Measurements from ENCODE around the gene PNMT. TPM values are rescaled to one million over a fixed set of nuclear protein-coding genes. Genes with fewer than 3 reads are reported as not detected.

Gene PNMT
- total and polyA plus RNA-seq, 2 of the 13 experiments (the other 11 are each of a cell fraction or from before 2014, with no cell fraction given) = 0.25 TPM; not detected in 1

DNA sequence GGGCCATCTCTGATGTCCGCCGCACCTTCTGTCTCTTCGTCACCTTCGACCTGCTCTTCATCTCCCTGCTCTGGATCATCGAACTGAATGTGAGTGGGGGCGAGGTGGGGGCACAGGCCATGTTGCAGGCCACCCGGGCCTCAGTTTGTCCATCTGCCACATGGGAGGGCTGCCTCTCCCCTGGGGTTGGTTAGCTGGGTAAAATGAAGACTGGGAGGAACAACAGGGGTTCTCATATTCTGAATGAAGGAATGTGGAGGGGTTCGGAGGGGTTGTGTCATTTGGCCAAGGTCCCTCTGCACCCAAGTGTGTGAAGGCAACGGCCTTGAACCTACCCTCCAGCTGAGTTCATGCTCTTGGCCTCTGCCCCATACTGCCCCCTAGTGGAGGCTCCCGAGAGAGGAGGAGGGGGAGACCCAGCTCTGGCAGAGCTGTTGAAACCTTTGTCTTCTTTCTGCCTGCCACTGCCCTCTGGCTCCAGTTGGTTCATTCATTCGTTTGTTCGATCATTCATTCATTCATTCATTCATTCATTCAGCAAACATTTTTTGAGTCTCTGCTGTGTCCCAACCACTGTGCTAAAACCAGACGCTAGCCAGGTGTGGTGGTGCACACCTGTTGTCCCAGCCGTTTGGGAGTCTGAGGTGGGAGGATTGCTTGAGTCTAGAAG lies 14.5 kb upstream of the PNMT start (continued):
- TF ChIP-seq, protein P1, sequence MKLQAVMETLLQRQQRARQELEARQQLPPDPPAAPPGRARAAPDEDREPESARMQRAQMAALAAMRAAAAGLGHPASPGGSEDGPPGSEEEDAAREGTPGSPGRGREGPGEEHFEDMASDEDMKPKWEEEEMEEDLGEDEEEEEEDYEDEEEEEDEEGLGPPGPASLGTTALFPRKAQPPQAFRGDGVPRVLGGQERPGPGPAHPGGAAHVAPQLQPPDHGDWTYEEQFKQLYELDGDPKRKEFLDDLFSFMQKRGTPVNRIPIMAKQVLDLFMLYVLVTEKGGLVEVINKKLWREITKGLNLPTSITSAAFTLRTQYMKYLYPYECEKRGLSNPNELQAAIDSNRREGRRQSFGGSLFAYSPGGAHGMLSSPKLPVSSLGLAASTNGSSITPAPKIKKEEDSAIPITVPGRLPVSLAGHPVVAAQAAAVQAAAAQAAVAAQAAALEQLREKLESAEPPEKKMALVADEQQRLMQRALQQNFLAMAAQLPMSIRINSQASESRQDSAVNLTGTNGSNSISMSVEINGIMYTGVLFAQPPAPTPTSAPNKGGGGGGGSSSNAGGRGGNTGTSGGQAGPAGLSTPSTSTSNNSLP (IDR thresholded peaks at IDR 0.05; ENCODE audit: low read depth, low read length) = no peak
- TF ChIP-seq ZBTB7A (CRISPR knock-in tag; IDR thresholded peaks at IDR 0.05) = peak; percentile 60; the same call in 1 of the 2 replicates
- TF ChIP-seq, protein P2, sequence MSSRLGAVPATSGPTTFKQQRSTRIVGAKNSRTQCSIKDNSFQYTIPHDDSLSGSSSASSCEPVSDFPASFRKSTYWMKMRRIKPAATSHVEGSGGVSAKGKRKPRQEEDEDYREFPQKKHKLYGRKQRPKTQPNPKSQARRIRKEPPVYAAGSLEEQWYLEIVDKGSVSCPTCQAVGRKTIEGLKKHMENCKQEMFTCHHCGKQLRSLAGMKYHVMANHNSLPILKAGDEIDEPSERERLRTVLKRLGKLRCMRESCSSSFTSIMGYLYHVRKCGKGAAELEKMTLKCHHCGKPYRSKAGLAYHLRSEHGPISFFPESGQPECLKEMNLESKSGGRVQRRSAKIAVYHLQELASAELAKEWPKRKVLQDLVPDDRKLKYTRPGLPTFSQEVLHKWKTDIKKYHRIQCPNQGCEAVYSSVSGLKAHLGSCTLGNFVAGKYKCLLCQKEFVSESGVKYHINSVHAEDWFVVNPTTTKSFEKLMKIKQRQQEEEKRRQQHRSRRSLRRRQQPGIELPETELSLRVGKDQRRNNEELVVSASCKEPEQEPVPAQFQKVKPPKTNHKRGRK (CRISPR knock-in tag; IDR thresholded peaks at IDR 0.05) = no peak
- TF ChIP-seq, protein P3, sequence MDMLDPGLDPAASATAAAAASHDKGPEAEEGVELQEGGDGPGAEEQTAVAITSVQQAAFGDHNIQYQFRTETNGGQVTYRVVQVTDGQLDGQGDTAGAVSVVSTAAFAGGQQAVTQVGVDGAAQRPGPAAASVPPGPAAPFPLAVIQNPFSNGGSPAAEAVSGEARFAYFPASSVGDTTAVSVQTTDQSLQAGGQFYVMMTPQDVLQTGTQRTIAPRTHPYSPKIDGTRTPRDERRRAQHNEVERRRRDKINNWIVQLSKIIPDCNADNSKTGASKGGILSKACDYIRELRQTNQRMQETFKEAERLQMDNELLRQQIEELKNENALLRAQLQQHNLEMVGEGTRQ (IDR thresholded peaks at IDR 0.05; ENCODE audit: low read depth, low read length) = no peak
- TF ChIP-seq, protein P3 (CRISPR knock-in tag; IDR thresholded peaks at IDR 0.05; ENCODE audit: borderline replicate concordance) = no peak
- TF ChIP-seq SP1 (IDR thresholded peaks at IDR 0.05) = no peak
- peak; percentile 17; the same call in 1 of the 2 replicates for TF ChIP-seq SP1 (CRISPR knock-in tag; IDR thresholded peaks at IDR 0.05)
- no peak for TF ChIP-seq ZNF709 (CRISPR knock-in tag; IDR thresholded peaks at IDR 0.05)
- TF ChIP-seq, protein P4, sequence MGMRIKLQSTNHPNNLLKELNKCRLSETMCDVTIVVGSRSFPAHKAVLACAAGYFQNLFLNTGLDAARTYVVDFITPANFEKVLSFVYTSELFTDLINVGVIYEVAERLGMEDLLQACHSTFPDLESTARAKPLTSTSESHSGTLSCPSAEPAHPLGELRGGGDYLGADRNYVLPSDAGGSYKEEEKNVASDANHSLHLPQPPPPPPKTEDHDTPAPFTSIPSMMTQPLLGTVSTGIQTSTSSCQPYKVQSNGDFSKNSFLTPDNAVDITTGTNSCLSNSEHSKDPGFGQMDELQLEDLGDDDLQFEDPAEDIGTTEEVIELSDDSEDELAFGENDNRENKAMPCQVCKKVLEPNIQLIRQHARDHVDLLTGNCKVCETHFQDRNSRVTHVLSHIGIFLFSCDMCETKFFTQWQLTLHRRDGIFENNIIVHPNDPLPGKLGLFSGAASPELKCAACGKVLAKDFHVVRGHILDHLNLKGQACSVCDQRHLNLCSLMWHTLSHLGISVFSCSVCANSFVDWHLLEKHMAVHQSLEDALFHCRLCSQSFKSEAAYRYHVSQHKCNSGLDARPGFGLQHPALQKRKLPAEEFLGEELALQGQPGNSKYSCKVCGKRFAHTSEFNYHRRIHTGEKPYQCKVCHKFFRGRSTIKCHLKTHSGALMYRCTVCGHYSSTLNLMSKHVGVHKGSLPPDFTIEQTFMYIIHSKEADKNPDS (CRISPR knock-in tag; IDR thresholded peaks at IDR 0.05) = no peak
- TF ChIP-seq, protein P5, sequence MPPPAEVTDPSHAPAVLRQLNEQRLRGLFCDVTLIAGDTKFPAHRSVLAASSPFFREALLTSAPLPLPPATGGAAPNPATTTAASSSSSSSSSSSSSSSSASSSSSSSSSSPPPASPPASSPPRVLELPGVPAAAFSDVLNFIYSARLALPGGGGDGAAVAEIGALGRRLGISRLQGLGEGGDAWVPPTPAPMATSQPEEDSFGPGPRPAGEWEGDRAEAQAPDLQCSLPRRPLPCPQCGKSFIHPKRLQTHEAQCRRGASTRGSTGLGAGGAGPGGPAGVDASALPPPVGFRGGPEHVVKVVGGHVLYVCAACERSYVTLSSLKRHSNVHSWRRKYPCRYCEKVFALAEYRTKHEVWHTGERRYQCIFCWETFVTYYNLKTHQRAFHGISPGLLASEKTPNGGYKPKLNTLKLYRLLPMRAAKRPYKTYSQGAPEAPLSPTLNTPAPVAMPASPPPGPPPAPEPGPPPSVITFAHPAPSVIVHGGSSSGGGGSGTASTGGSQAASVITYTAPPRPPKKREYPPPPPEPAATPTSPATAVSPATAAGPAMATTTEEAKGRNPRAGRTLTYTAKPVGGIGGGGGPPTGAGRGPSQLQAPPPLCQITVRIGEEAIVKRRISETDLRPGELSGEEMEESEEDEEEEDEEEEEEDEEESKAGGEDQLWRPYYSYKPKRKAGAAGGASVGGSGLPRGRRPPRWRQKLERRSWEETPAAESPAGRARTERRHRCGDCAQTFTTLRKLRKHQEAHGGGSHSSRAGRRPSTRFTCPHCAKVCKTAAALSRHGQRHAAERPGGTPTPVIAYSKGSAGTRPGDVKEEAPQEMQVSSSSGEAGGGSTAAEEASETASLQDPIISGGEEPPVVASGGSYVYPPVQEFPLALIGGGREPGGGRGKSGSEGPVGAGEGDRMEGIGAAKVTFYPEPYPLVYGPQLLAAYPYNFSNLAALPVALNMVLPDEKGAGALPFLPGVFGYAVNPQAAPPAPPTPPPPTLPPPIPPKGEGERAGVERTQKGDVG (CRISPR knock-in tag; IDR thresholded peaks at IDR 0.05; ENCODE audit: borderline replicate concordance) = no peak; the same call in 1 of the 2 replicates
- no peak for TF ChIP-seq ZNF737 (CRISPR knock-in tag; IDR thresholded peaks at IDR 0.05; ENCODE audit: borderline replicate concordance)
- TF ChIP-seq, protein P6, sequence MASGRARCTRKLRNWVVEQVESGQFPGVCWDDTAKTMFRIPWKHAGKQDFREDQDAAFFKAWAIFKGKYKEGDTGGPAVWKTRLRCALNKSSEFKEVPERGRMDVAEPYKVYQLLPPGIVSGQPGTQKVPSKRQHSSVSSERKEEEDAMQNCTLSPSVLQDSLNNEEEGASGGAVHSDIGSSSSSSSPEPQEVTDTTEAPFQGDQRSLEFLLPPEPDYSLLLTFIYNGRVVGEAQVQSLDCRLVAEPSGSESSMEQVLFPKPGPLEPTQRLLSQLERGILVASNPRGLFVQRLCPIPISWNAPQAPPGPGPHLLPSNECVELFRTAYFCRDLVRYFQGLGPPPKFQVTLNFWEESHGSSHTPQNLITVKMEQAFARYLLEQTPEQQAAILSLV (CRISPR knock-in tag; IDR thresholded peaks at IDR 0.05; ENCODE audit: borderline replicate concordance) = 0 out of 2 replicates have a peak, but pooled peaks have one; percentile 17
- TF ChIP-seq HOXA7 (CRISPR knock-in tag; IDR thresholded peaks at IDR 0.05) = no peak
